Neuronal stem cell (in vitro differentiated cells): ENCODE data around the gene ABLIM2.

Experiments used
- DNase-seq: peaks from one replicate; pipeline ENCODE4 v3.0.0-alpha.2; 2013; ENCODE audit warnings: low spot score
- H2AFZ ChIP-seq: one replicate; pipeline ENCODE4 v1.6.1; 2013; ENCODE audit warnings: mild to moderate bottlenecking, low read length, inconsistent platforms
- H2AK5ac ChIP-seq: 2 replicates; pipeline ENCODE4 v1.6.1; 2013; ENCODE audit warnings: low read depth, mild to moderate bottlenecking, inconsistent platforms, low read length, moderate library complexity, mixed read lengths
- H2BK120ac ChIP-seq: 2 replicates; pipeline ENCODE4 v1.6.1; 2013; ENCODE audit warnings: low read depth, mild to moderate bottlenecking, inconsistent platforms, low read length, moderate library complexity, mixed read lengths
- H2BK12ac ChIP-seq: one replicate; pipeline ENCODE4 v1.6.1; 2013; ENCODE audit warnings: low read length, inconsistent platforms
- H2BK15ac ChIP-seq: 2 replicates; pipeline ENCODE4 v1.6.1; 2013; ENCODE audit warnings: mild to moderate bottlenecking, low read length, inconsistent platforms, mixed read lengths
- H2BK5ac ChIP-seq: one replicate; pipeline ENCODE4 v1.6.1; 2013; ENCODE audit warnings: inconsistent platforms, mild to moderate bottlenecking, low read length, moderate library complexity
- H3K14ac ChIP-seq: one replicate; pipeline ENCODE4 v1.6.1; 2013; ENCODE audit warnings: low read length, inconsistent platforms
- H3K18ac ChIP-seq: 2 replicates; pipeline ENCODE4 v1.6.1; 2013; ENCODE audit warnings: low read length, inconsistent platforms
- H3K23ac ChIP-seq: 2 replicates; pipeline ENCODE4 v1.6.1; 2013; ENCODE audit warnings: low read depth, mild to moderate bottlenecking, mixed read lengths, low read length, inconsistent platforms; ENCODE audit not compliant: poor library complexity
- H3K27ac ChIP-seq: replicated peaks from 3 replicates; pipeline ENCODE4 v1.5.1; 2013; ENCODE audit warnings: low read length, inconsistent platforms
- H3K27me3 ChIP-seq, 3 experiments: 2 replicates each; pipeline ENCODE4 v1.6.1; 2013; ENCODE audit warnings: low read length in 3 of 3, mild to moderate bottlenecking in 2 of 3, inconsistent platforms in 1 of 3, low read depth in 1 of 3, mixed read lengths in 1 of 3, moderate library complexity in 1 of 3; ENCODE audit not compliant: control insufficient read depth in 3 of 3, insufficient read depth in 3 of 3
- H3K36me3 ChIP-seq, 2 donors: replicated peaks in 1 of 2; 2 replicates each; pipeline ENCODE4 v1.6.1; 2013; ENCODE audit warnings: low read length in 2 of 2; ENCODE audit not compliant: control insufficient read depth in 2 of 2, insufficient read depth in 2 of 2
- H3K4ac ChIP-seq: 2 replicates; pipeline ENCODE4 v1.6.1; 2013; ENCODE audit warnings: inconsistent platforms, mild to moderate bottlenecking, low read length, moderate library complexity
- H3K4me1 ChIP-seq, 2 donors: 1 replicate in 1 of 2; 2 replicates in 1 of 2; pipeline ENCODE4 v1.6.1; 2013; ENCODE audit warnings: low read length in 2 of 2, low read depth in 1 of 2; ENCODE audit not compliant: control insufficient read depth in 2 of 2, insufficient read depth in 1 of 2
- H3K4me2 ChIP-seq: one replicate; pipeline ENCODE4 v1.6.1; 2013; ENCODE audit warnings: mild to moderate bottlenecking, low read length, inconsistent platforms; ENCODE audit not compliant: insufficient read depth, poor library complexity, severe bottlenecking
- H3K4me3 ChIP-seq, 2 donors: 2 replicates each; pipeline ENCODE4 v1.5.1; 2013; ENCODE audit warnings: low read length in 2 of 2, mild to moderate bottlenecking in 2 of 2, inconsistent platforms in 1 of 2, moderate library complexity in 1 of 2
- H3K79me1 ChIP-seq: one replicate; pipeline ENCODE4 v1.6.1; 2013; ENCODE audit warnings: low read depth, mild to moderate bottlenecking, inconsistent platforms, low read length, moderate library complexity
- H3K9ac ChIP-seq: one replicate; pipeline ENCODE4 v1.6.1; 2013; ENCODE audit warnings: mild to moderate bottlenecking, low read depth, low read length, inconsistent platforms; ENCODE audit not compliant: poor library complexity
- H3K9me3 ChIP-seq, 2 donors: replicated peaks in 1 of 2; 2 replicates each; pipeline versions ENCODE3 to v1.6.1; 2013; ENCODE audit warnings: low read length in 2 of 2, mild to moderate bottlenecking in 2 of 2, inconsistent platforms in 1 of 2, low read depth in 1 of 2, mixed read lengths in 1 of 2, moderate library complexity in 1 of 2; ENCODE audit not compliant: control insufficient read depth in 2 of 2, insufficient read depth in 1 of 2
- H4K8ac ChIP-seq: one replicate; pipeline ENCODE4 v1.6.1; 2013; ENCODE audit warnings: low read depth, mild to moderate bottlenecking, inconsistent platforms, low read length, moderate library complexity
- H4K91ac ChIP-seq: one replicate; pipeline ENCODE4 v1.6.1; 2013; ENCODE audit warnings: low read length, low read depth, mild to moderate bottlenecking, inconsistent platforms; ENCODE audit not compliant: poor library complexity
- WGBS, 2 donors: extraction: QIAGEN DNeasy Blood & Tissue Kit; methylation state at CpG; one replicate each; pipeline ENCODE4 v1.1.7; 2013; ENCODE audit warnings: missing lambda C conversion rate in 2 of 2, mixed read lengths in 1 of 2; ENCODE audit not compliant: insufficient read length in 2 of 2, insufficient replicate concordance in 1 of 2; ENCODE audit errors: extremely low coverage in 2 of 2; 5-methylcytosine and 5-hydroxymethylcytosine counted together

ABLIM2 gene

DNA sequence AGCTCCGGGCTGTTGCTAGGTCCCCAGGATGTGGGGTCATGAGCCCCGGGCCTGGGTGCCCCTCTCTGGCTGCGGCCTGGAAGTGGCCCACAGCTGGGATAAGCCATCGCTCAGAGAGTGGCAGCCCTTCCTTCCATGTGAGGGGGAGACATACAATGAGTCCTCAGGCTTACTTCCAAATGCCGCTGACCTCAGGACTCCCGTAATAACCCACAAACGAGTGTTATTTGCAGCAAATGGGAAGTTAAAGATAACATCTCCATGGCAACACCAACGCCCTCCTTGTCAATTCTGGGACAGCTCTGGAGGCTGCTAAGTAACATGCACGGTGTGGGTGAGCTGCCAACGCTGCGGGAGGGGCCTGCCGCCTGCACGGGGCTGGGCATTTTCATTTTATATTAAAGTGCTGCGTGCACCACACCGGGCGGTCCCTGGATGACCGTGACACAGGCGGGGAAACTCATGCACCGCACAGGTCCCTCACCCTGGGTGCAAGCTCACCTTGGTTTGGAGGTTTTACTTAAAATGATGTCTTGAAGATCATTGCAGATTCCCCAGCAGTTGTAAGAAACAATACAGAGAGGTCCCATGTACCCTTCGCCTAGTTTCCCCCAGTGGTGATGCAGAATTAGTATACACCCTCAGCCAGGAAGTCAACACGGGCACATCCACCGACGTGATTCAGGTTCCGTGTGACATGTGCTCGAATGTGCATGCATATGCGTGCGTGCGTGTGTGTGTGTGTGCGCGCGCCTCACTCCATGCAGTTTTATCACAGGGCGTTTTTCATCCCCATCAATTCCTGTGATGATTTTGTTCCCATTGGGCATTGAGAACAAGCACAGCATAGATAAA is 79.4 kb downstream of the ABLIM2 start:
- Histone ChIP-seq H4K8ac (no peak overlapping the region), H4K91ac (no peak overlapping the region), H2BK15ac (peak overlapping the region; percentile 14), H3K14ac (no peak overlapping the region), H2AFZ (no peak overlapping the region), H2BK120ac (no peak overlapping the region), H3K4me2 (no peak overlapping the region), H3K4me3 (no peak overlapping the region), H2BK5ac (no peak overlapping the region), H3K4me1 (peaks cover 6 to 20% of the 10 kb centered on the region in 2 donors), H3K79me1 (no peaks in the 10 kb centered on the region), H3K9me3 (no peaks in the 10 kb centered on the region), H2BK12ac (no peak overlapping the region), H3K4ac (no peak overlapping the region), H3K27me3 (peaks cover 0 to 29% (median 0%) of the 10 kb centered on the region in 3 experiments), H3K27ac (no peak overlapping the region), H3K36me3 (no peaks in the 10 kb centered on the region), H3K9ac (no peak overlapping the region), H3K18ac (no peak overlapping the region), H2AK5ac (peak overlapping the region; percentile 19), H3K23ac (peak overlapping the region; percentile 2)
- WGBS, 2 donors, result no CpG with 5 or more reads among the region's 32 CpGs
- DNase-seq, result no peak

- no peaks in the 10 kb centered on the region for H3K9me3 ChIP-seq
- H3K4me3 ChIP-seq, result no peak overlapping the region
- no peak overlapping the region for H4K8ac ChIP-seq
- no peak overlapping the region for H2AFZ ChIP-seq
- H4K91ac ChIP-seq, result no peak overlapping the region
- no peak overlapping the region for H2AK5ac ChIP-seq
- H2BK5ac ChIP-seq, result no peak overlapping the region
- no peak for DNase-seq
- H3K27me3 ChIP-seq, result peaks cover 0 to 33% (median 0%) of the 10 kb centered on the region in 3 experiments
- H2BK12ac ChIP-seq, result no peak overlapping the region
- no peak overlapping the region for H2BK120ac ChIP-seq
- H3K23ac ChIP-seq, result peak overlapping the region; percentile 8
- no peak overlapping the region for H3K14ac ChIP-seq
- no peak overlapping the region for H3K4me2 ChIP-seq
- no peak overlapping the region for H3K18ac ChIP-seq
- H3K9ac ChIP-seq, result no peak overlapping the region
- no peak overlapping the region for H3K4ac ChIP-seq
- no peaks in the 10 kb centered on the region for H3K36me3 ChIP-seq
- peaks cover 6 to 20% of the 10 kb centered on the region in 2 donors for H3K4me1 ChIP-seq
- no peak overlapping the region for H2BK15ac ChIP-seq
- no CpG with 5 or more reads among the region's 8 CpGs for WGBS, 2 donors
- no peaks in the 10 kb centered on the region for H3K79me1 ChIP-seq
- no peak overlapping the region for H3K27ac ChIP-seq
These were observed 80.0 kb downstream of the ABLIM2 start for GRCh38 chr4:8078610-8079015.

GRCh38 chr4:8078109-8078494 is 80.5 kb downstream of the ABLIM2 start:
- no peak overlapping the region for H2BK15ac ChIP-seq
- H4K91ac ChIP-seq, result no peak overlapping the region
- no peak overlapping the region for H3K4ac ChIP-seq
- H2BK5ac ChIP-seq, result no peak overlapping the region
- H2AK5ac ChIP-seq, result no peak overlapping the region
- no CpG with 5 or more reads among the region's 11 CpGs for WGBS, 2 donors
- peak overlapping the region; percentile 54 for H3K18ac ChIP-seq
- H3K4me1 ChIP-seq, result peaks cover 8 to 20% of the 10 kb centered on the region in 2 donors
- H3K36me3 ChIP-seq, result no peaks in the 10 kb centered on the region
- no peak overlapping the region for H4K8ac ChIP-seq
- no peak overlapping the region for H2BK120ac ChIP-seq
- no peak overlapping the region for H3K27ac ChIP-seq
- no peak overlapping the region for H3K4me2 ChIP-seq
- no peak overlapping the region for H2AFZ ChIP-seq
- H3K4me3 ChIP-seq, result no peak overlapping the region
- H2BK12ac ChIP-seq, result no peak overlapping the region
- H3K9ac ChIP-seq, result no peak overlapping the region
- DNase-seq, result no peak
- peaks cover 0 to 36% (median 0%) of the 10 kb centered on the region in 3 experiments for H3K27me3 ChIP-seq
- H3K23ac ChIP-seq, result no peak overlapping the region
- no peaks in the 10 kb centered on the region for H3K9me3 ChIP-seq
- no peak overlapping the region for H3K14ac ChIP-seq
- H3K79me1 ChIP-seq, result no peaks in the 10 kb centered on the region
